NCI-H2029 (cell line): ENCODE data around the gene TMED1.
A peak's percentile ranks its signal among the peaks of the same experiment; 100 is the strongest.
"Not testable (repeated sequence)": the region's sequence is repeated elsewhere in the genome, so short reads cannot be mapped to it uniquely, and the experiment has no call there.

ENCODE experiments used
- DNase-seq: peaks from one replicate; lab custom pipeline; 2025; lab: John Stamatoyannopoulos, UW

TMED1 gene, protein sequence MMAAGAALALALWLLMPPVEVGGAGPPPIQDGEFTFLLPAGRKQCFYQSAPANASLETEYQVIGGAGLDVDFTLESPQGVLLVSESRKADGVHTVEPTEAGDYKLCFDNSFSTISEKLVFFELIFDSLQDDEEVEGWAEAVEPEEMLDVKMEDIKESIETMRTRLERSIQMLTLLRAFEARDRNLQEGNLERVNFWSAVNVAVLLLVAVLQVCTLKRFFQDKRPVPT

DNA sequence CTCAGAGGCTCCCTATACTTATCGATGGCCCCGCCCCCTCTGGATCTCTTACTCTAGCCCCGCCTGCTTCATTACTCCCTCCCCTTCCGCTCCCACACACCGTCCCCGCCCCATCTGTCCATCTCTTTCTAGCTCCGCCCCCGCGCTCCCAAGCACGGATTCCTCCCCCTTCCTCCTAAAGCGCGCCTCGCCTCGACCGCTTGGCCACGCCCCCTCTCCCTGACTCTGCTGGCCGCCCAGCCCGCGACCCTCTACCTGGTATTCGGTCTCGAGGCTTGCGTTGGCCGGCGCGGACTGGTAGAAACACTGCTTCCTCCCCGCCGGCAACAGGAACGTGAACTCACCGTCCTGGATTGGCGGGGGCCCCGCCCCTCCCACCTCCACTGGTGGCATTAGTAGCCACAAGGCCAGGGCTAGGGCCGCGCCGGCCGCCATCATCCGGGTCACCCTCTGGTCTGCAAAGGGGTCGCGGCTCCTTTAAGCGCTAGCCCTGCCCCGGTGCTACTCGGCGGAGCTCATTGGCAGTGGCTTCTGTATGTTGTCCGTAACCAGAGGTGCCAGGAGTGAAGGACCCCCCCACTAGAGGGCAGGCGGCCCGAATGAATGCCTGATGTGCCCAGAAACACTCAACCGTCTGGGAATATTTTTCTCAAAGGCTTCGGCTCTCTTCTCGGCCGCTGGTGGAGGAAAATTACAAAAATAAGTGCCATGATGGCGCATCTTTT is at the start of gene TMED1:
Gene TMED1, minus strand, starts transcription at position 459 of the 725 bp plus-strand sequence. Its CDS starts 21 bp downstream, at position 438.
- DNase-seq, result peak; percentile 100

DNA sequence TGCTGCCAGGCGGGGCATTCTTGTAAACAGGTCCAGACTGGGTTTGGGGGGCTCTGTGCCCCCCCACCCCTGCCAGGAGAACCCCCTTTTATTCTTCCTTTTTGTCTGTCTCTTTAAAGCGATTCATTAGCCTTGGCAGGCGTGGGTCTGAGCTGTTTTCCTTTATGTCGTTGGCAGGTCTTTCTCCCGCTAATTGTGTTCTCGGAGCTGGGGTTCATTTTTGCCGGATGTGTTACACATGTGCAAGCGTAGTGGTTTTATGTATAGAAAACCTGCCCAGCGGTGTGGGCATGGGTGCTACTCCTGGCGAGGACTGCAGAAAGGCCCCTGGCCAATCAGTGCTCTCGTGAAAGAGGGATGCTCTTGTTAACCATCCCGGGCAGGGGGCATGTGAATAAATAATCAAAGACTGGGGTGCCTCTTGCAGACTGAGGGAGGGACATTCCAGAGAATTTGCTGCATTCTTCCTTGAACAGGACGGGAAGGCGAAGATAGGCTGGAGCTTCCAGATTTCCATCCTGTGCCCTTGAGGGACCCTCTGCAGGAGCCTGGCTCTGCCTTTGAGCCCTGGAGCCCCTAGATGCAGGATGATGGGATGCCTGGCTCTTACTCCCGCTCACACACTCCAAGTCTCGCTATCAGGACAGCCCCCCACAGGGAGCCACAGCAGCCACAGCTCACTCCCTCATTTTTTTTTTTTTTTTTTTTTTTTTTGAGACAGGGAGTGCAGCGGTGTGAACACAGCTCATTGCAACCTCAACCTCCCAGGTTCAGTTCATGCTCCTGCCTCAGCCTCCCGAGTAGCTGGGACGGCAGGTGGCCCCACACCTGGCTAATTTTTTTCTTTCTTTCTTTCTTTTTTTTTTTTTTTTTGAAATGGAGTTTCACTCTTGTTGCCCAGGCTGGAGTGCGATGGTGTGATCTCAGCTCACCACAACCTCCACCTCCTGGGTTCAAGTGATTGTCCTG is 49.5 kb upstream of the TMED1 start:
- no peak for DNase-seq

DNA sequence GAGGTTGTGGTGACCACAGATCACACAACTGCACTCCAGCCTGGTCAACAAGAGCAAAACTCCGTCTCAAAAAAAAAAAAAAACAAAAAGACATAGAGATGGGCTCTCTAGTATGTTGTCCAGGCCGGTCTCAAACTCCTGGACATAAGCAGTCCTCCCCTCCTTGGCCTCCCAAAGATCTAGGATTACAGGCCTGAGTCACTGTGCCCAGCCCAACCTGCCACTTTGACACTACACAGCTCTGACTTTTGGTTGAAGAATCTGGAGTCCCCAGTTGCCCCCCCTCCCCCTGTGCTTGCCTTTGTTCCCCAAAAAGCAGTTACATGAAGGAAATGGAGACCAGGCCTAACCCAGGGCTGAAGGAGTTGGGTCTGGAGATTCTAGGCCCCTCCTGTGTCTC is 48.3 kb upstream of the TMED1 start:
- no peak for DNase-seq

DNA sequence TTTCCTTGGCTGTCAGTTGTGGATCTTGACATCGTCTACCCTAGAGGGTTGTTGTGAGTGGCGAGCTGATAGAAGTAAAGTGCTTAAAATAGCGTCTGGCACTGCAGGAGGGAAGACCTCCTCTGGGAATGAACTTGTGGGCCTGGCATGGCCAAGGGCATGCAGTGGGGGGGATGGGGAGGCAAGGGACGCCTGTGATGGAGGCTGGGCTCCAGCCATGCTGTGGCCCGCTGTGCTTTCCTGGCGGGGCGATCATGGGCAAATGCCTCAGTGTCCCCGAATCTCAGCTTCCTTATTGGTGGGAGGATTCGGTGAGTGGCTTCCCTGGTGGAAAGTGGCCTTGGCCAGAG is 46.1 kb upstream of the TMED1 start:
- DNase-seq, result no peak

DNA sequence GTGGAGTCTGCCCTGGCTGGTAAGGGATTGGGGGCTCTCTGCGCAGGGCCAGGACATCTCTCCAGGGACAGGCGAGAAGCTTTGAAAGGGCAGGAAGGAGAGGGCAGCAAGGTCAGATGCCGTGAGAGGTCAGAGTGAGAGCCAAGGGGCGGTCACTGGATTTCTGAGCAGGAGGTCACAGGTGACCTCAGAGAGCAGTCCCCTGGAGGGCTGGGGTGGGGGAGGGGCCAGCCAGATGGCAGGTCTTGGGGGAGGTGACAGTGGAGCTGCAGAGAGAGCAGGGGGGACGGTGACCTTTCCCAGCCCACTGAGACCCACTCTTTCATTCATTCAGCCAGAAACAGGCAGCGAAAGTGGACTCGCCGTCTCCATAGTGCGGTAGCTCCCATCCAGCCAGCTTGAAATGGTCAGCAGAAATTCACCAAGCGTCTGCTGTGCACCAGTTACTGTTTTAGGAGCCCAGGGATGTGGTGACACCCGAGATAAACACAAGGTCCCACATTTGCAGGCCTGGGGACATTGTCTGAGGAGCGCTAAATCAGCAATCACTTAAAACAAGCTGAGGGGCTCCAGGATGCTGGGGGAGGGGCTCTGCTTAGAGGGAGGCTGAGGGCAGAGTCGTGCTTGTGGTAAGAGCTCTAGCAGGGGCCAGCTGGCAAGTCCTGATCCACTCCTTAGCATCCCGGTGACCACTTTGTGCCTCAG is 45.5 kb upstream of the TMED1 start:
- DNase-seq, result no peak

DNA sequence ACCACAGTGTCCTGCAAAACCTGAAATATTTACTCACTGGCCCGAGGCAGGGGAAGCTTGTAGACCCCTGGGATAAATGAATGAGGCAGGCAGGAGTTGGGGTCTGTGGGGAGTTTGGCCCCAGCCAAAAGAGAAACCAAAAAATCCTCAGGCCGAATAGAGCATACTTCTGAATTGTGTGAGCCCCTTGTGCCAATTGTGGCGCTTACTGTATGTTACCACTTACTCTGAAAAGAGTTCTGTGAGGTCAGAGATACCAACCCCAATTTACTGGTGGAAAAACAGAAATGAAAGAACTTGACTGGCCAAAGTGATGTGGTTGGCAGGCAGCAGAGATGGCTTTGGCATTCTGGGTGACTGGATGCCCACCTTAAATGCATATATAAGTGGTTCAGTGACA is 42.2 kb upstream of the TMED1 start:
- DNase-seq, result no peak

DNA sequence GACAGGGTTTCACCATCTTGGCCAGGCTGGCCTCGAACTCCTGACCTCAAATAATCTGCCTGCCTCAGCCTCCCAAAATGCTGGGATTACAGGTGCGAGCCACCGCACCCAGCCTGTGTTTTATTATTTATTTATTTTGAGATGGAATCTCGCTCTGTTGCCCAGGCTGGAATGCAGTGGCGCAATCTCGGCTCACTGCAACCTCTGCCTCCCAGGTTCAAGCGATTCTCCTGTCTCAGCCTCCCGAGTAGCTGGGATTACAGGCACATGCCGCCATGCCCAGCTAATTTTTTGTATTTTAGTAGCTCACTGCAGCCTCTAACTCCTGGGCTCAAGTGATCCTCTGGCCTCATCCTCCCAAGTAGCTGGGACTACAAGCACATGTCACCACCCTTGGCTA is 41.6 kb upstream of the TMED1 start:
- not testable (repeated sequence) for DNase-seq

DNA sequence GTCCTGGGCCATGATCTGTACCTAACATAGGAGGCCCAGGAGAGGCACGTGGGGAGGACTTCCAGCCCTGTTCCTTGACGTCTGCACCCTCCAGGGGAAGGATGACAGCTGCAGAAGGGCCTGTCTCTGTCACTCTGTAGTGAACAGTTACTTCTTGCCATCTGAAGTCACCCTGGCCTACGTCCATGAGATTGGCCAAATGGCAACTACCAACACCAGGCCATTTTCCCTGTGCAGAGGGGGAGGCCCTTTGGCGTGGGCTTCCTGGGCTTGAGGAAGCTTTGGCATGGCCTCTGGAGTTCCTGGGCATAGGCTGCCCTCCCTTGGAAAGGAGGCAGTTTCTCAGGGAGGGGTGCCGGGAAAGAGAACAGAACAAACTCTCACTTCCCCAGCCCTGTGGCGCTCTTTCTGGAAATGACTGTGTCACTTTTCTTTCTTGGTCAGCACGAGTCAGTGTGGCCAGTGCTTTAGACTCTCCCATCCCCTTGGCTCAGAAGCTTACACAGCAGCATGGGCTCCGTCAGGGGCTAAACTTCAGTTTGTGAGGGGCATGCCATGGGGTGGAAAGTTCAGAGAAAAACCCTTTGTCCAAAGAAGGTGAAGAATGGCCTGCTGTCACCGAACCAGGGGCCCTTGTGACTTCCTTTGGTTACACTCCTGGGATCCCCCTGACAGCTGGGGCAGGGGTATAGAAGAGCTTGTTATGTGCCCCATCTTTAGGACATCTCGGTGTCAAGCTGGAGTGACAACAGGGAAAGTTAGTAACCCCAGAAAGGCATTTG is 40.6 kb upstream of the TMED1 start:
- DNase-seq, result no peak

DNA sequence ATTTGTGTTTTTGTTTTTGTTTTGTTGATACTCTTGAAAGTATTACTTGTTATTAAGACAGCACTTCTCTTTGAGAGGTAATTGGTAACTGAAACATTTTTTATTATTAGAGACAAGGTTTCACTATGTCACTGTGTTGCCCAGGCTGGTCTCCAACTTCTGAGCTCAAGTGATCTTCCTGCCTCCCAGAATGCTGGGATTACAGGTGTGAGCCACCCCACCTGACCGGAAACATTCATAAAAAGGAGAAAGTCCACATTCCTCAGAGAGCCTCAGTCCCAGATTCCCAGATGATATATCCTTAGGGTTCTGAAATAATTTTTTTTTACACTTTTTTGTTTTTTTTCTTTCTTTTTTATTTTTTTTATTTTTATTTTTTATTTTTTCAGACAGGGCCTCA is 38.0 kb upstream of the TMED1 start:
- no peak for DNase-seq

DNA sequence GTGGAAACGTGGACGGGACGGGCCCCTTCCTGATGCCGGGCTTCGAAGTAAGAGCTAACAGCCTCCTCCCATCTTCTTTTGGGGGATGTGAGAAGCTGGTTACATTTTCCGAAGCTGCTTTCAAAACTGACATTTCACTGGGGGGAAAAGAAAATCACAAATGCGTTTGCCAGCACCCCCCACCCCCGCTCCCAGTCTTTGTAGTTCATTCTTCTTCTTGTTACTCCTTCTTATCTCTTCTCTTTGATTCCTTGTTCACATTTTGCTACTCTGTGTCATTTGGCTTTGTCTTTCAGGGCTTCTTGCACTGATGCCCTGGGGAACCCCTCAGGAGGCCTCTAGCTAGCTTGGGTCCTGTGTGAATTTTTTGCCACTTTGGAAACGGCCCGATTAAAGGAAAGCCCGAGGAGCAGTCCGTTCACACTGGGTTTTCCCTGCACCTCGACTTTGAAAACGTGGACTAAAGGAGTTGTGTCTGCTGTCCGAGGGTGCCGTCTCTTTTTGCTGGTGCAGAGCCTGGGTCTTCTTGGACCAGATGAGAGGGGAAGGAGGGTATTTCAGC is 36.6 kb upstream of the TMED1 start:
- no peak for DNase-seq

DNA sequence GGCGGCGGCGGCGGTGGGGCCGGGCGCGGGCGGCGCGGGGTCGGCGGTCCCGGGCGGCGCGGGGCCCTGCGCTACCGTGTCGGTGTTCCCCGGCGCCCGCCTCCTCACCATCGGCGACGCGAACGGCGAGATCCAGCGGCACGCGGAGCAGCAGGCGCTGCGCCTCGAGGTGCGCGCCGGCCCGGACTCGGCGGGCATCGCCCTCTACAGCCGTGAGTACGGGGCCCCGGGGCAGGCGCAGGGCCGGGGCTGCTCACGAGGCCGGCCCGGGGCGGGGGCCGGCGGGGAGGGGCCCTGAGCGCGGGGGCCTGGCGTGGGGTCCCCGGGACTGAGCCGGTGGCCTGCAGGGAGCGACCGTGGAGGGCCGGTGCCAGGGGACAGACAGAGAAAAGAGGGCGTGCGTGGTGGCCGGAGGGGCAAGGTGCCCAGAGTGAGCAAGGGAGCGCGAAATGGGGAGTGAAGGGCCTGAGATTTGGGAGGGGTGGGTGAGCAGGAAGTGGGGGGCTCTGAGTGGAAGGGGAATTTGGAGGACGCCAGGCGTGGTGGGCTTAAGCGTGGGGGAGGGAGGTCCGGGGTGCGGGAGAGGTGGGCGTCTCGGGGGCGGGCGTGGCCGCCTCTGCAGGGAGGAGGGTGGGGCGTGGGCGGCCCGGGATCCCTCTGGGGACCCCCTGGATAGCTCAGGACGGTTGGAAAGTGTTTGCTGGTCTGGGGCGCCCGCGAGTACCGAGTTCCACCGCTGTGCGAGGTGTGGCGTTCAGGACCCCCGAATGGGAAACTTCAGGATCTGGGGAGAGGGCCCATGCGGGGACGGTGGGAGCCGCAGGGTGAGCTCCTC is 35.9 kb upstream of the TMED1 start:
- DNase-seq, result no peak

DNA sequence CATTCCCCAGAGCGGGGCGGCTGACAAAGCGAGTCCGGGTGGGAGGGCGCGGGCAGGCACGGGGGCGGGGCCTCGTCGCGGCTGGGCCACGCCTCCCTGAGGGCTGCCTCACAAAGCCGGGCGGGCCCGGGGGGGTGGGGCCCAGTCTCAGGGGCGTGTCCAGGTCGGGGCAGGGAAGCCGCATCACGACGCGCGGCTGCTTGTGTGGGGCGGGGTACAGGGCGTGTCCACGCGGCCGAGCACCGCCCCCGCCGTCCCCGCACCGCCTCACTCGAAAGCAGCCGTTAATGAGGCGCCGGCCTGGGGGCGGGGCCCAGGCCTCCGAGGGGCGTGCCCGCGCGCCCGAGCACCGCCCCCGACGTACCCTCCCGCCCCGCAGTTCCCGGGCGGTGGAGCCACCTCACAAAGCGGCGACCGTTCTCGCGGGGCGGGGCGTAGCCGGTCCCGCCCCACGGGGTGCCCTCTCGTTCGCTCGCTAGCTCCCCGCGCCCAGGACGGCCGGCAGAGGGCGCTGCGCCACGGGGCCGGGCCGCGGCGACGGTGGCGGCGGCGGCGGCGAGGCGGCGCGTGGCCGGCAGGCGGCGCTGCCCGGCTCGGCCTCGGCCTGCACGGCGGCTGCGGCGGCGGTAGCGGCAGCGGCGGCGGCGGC is 35.1 kb upstream of the TMED1 start, which contains the start of gene CARM1:
Gene CARM1, plus strand, starts transcription at position 599 of the 649 bp plus-strand sequence. CDS start 150 bp downstream, outside the sequence.
- peak; percentile 98 for DNase-seq

DNA sequence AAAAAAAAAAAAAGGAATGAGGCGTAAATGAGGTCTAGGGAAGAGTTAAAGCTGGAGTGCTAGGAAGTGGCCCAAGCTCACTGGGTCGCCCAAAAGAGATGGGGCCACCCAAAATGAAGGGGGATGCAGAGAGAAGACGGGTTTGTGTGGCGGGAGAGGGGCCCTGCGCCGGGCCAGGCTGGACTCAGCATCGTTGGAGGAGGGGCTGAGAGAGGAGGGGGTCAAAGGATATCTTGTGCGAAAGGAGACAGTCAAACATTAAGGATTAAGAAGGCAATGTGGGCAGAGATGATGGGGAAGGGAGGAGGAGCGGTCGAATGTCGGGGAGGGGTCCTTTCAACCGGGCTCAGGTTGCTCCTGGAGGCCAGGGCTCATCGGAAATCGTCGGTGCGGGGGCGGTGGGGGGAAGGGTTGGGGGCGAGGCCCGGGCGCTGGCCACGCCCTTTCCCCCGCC is 34.5 kb upstream of the TMED1 start:
- DNase-seq, result no peak

DNA sequence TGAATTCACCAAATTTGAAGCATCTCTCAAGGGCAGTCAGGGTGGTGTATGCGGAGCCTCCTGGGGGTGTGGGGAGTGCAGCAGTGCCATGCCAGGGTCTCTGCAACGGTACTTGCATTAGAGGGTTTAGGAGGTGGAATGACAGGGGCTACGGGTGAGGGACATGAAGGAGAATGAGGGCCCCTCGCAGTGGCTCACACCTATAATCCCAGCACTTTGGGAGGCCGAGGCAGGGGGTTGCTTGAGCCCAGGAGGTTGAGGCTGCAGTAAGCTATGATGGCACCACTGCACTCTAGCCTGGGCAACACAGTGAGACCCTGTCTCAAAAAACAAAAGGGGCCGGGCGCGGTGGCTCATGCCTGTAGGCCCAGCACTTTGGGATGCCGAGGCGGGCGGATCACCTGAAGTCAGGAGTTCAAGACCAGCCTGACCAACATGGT is 33.9 kb upstream of the TMED1 start:
- not testable (repeated sequence) for DNase-seq

DNA sequence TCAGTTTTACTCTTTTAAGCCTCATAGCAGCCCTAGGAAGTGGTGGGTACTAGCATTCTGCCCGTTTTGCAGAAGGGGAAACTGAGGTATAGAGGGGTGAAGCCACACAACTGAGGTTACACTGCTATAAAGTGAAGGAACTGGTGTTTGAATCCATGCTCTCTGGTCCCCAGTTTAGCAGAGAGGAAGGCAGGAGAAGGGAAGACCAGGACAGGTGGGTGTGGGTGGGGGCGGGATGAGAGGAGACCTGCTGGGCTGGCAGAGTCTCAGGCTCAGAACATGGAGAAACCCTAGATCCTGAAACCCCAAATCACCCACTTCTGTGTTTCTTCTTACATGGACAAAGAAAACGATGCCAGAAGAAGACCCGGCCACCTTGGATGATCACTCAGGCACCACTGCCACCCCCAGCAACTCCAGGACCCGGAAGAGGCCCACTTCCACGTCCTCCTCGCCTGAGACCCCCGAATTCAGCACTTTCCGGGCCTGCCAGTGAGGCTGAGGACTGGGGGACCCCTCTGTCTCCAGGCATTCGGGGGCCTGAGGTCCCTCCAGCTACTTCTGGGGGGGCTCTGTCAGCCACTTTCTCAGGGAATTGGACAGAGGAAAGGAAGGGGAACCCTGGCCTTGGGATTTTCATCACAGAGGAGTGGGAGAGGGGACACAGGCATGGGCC is 33.0 kb upstream of the TMED1 start:
- no peak for DNase-seq

DNA sequence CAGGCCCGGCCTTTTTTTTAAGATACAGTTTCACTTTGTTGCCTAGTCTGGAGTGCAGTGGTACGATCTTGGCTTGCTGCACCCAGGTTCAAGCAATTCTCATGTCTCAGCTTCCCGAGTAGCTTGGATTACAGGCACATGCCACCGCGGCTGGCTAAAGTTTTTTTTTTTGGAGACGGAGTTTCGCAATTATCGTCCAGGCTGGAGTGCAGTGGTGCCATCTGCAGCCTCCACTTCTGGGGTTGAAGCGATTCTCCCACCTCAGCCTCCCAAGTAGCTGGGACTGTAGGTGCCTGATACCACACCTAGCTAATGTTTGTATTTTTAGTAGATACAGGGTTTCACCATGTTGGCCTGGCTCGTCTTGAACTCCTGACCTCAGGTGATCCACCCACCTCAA is 30.5 kb upstream of the TMED1 start:
- DNase-seq, result no peak

DNA sequence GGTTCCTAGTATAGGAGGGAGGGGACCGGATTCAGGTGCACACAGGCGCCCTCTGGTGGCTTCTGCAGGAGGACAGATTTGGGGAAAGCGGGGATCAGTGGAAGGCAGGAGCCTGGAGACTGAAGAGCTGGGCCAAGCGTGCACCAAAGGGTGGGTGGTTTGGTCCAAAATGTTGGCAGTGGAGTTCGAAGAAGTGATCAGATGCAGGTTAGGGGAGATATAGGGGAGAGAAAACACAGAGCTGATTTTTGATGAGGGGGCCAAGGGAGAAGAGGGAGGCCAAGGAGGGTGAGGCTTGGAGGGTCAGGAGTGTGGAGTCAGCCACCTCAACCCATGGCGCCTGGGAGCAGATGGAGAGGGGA is 28.5 kb upstream of the TMED1 start:
- DNase-seq, result peak; percentile 66

DNA sequence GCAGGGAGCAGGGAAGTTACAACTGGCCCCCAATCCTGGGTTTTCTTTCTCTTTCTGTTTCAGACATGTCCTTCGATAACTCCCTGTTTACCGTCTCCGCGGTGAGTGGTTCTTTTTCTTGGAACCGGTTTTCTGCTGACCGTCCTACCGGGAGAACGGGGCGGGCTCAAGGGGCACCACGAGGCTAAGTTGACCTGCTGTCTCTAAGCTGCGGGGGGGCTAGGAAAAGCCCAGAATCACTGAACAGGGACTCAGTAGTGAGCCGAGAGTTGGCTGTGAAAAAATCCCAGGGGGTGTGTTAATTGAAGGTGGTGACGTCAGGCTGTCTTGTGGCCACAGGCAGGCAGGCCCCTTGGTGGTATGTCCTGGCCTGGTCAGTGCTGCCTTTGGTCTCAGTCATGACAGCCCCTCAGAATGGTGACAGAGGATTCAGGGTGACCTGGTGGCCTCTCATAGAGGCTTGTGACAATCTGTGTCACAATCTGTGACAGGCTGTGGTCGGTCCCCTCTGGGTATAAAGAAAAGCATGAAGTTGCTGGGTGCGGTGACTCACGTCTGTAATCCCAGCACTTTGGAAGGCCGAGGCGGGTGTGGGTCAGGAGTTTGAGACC is 27.2 kb upstream of the TMED1 start:
- DNase-seq, result no peak
